Measurements from ENCODE around the gene FLAD1.

GRCh38 chr1:154955039-154955717 lies 28.0 kb upstream of the FLAD1 start:
- TF ChIP-seq CTCF (conservative IDR thresholded peaks at IDR 0.05; ENCODE audit: low read depth in 2 of 2) (no peak; a peak in 1 of 4 replicates), POLR2AphosphoS5 (IDR thresholded peaks at IDR 0.05; ENCODE audit: low read depth) (no peak), NANOG (IDR thresholded peaks at IDR 0.05; ENCODE audit: borderline replicate concordance) (no peak), ZNF114 (CRISPR knock-in tag; IDR thresholded peaks at IDR 0.05) (no peak), EZH2phosphoT487 (IDR thresholded peaks at IDR 0.05; ENCODE audit: unreplicated experiment) (no peak), REST (IDR thresholded peaks at IDR 0.05; ENCODE audit: unreplicated experiment) (no peak), EZH2 (IDR thresholded peaks at IDR 0.05; ENCODE audit: low read depth, unreplicated experiment) (no peak)

Measured in GM23338 (cell line).